HG03439 (cell line): ENCODE results near the gene SRRM4.
"Not testable (repeated sequence)": the region's sequence is repeated elsewhere in the genome, so short reads cannot be mapped to it uniquely, and the experiment has no call there.

Experiments
- ATAC-seq: cut with Tn5 transposase; IDR thresholded peaks from one replicate; pipeline ENCODE4 v1.9.1; 2021; ENCODE audit warnings: mild to moderate bottlenecking, moderate library complexity; ENCODE audit not compliant: unreplicated experiment

Gene SRRM4

GRCh38 chr12:119008273-119008672, 26.9 kb downstream of the SRRM4 start:
- ATAC-seq: not testable (repeated sequence)

GRCh38 chr12:119008691-119009221, 27.4 kb downstream of the SRRM4 start:
- no peak for ATAC-seq

GRCh38 chr12:119011231-119011630, 29.9 kb downstream of the SRRM4 start:
- ATAC-seq: no peak

GRCh38 chr12:119012179-119012578, 30.8 kb downstream of the SRRM4 start:
- ATAC-seq: no peak

- no peak for ATAC-seq
These were observed 31.7 kb downstream of the SRRM4 start for GRCh38 chr12:119013023-119013422.

- no peak for ATAC-seq
These were observed 33.0 kb downstream of the SRRM4 start for GRCh38 chr12:119014368-119014767.

GRCh38 chr12:119016715-119017114, 35.4 kb downstream of the SRRM4 start:
- no peak for ATAC-seq

GRCh38 chr12:119019166-119019565, 37.8 kb downstream of the SRRM4 start:
- no peak for ATAC-seq

GRCh38 chr12:119020406-119021360, 39.3 kb downstream of the SRRM4 start:
- ATAC-seq: no peak

GRCh38 chr12:119024356-119024755, 43.0 kb downstream of the SRRM4 start:
- ATAC-seq: no peak

GRCh38 chr12:119025786-119026185, 44.4 kb downstream of the SRRM4 start:
- no peak for ATAC-seq

GRCh38 chr12:119033332-119033731, 52.0 kb downstream of the SRRM4 start:
- ATAC-seq: not testable (repeated sequence)

- ATAC-seq: no peak
These were observed 55.8 kb downstream of the SRRM4 start for GRCh38 chr12:119036878-119037825.

- no peak for ATAC-seq
These were observed 62.8 kb downstream of the SRRM4 start for GRCh38 chr12:119044094-119044493.

GRCh38 chr12:119047641-119048040, 66.3 kb downstream of the SRRM4 start:
- no peak for ATAC-seq

GRCh38 chr12:119050663-119051062, 69.3 kb downstream of the SRRM4 start:
- no peak for ATAC-seq

- ATAC-seq: no peak
These were observed 70.1 kb downstream of the SRRM4 start for GRCh38 chr12:119051474-119051873.

- ATAC-seq: no peak
These were observed 70.7 kb downstream of the SRRM4 start for GRCh38 chr12:119052001-119052400.

GRCh38 chr12:119055977-119056376, 74.6 kb downstream of the SRRM4 start:
- ATAC-seq: no peak

- ATAC-seq: no peak
These were observed 79.8 kb downstream of the SRRM4 start for GRCh38 chr12:119060847-119061796.
